Measurements from ENCODE around the gene SORCS3.

Gene SORCS3

DNA sequence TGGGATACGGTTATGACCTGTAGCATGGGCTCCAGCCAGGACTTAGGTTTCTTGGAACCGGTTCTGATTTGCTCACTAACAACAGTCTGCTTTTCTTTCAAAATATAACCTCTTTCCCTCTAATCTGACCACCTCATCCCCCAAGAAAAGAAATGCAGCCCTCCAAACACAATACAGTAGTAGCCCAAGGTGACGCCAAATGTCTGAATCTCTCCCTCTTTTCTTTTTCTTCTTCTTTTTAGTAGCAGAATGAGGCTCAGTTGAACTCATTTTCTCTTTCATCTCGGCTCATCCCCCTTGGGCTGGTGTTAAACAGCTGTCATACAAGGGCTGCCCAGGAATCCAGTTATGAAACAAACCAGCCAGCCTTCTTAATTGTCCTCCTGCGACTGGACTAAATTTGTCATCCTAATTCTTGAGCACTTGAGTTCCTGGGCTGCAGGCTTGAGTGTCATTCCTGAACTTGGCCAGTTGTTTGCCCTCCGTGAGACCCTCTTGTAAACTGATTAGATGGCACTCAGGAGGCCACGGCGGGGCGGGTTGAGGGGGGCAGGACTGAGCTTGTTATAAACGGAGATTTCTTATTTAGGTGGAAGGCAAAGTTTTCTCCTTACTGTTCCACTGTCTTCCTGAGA lies 94.8 kb downstream of the SORCS3 start:
- TF ChIP-seq, protein P1, sequence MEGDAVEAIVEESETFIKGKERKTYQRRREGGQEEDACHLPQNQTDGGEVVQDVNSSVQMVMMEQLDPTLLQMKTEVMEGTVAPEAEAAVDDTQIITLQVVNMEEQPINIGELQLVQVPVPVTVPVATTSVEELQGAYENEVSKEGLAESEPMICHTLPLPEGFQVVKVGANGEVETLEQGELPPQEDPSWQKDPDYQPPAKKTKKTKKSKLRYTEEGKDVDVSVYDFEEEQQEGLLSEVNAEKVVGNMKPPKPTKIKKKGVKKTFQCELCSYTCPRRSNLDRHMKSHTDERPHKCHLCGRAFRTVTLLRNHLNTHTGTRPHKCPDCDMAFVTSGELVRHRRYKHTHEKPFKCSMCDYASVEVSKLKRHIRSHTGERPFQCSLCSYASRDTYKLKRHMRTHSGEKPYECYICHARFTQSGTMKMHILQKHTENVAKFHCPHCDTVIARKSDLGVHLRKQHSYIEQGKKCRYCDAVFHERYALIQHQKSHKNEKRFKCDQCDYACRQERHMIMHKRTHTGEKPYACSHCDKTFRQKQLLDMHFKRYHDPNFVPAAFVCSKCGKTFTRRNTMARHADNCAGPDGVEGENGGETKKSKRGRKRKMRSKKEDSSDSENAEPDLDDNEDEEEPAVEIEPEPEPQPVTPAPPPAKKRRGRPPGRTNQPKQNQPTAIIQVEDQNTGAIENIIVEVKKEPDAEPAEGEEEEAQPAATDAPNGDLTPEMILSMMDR (IDR thresholded peaks at IDR 0.05; ENCODE audit: low read depth, low read length, missing control alignments): no peak

DNA sequence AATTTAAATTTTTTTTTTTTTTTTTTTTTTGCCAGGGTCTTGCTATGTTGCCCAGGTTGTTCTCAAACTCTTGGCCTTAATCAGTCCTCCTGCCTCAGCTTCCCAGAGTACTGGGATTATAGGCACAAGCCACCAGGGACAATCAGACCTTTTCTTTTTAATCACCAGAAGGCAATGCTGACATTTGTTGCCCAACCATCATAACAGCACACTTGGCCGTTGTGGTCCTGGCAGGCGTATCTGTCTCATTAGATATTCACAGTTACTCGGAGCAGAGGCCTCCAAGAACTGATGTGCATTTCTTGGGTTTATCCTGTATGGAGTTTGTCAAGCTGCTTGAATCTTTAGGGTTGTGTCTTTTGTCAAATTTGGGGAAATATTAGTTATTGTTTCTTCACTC lies 100.0 kb downstream of the SORCS3 start:
- TF ChIP-seq, protein P1 (IDR thresholded peaks at IDR 0.05; ENCODE audit: low read depth, low read length, missing control alignments): no peak

More for the DNA sequence above, 94.8 kb downstream of the SORCS3 start:
- no peak overlapping the region for H3K4me3 ChIP-seq (ENCODE audit: low read depth, low read length)
- DNase-seq (ENCODE audit: low read depth): no peak

DNA sequence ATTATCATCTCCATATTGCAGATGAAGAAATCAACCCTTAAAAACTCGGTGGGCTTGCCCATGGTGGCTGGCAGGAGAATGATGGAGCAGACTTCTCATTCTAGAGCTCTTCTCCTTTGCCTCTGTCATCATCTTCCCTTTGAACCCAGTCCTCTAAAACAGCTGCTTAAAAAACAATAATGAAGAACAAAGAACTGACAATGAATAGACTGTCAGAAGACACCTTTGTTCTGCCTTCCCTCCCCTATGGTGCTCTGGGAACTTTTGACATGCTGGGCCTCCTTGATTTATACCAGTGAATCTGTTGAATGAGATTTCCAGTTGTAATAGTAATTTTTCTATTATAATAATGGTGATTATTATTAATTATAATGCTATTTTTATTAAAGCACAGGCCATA lies 103.0 kb downstream of the SORCS3 start:
- H3K4me3 ChIP-seq (ENCODE audit: low read depth, low read length): no peak overlapping the region
- TF ChIP-seq, protein P1 (IDR thresholded peaks at IDR 0.05; ENCODE audit: low read depth, low read length, missing control alignments): no peak
- DNase-seq (ENCODE audit: low read depth): no peak

More for the DNA sequence above, 100.0 kb downstream of the SORCS3 start:
- H3K4me3 ChIP-seq (ENCODE audit: low read depth, low read length): no peak overlapping the region
- no peak for DNase-seq (ENCODE audit: low read depth)

DNA sequence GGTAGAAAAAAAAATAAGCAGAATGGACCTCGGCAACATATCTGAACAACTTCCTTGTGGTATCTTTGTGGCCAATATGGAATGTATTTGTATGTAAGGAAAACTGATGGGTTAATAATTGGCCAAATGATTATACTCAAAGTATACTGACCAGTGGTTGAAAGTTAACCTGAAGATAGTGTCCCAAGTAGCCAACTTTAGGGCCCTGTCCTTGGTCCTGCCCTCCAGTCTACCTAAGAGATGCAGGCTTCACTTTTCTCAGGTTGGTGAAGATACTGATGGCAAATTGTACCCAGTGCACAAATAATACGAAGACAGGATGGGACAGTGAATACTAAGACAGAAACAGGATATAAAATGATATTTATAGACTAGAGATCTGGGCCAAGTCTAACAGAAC lies 109.2 kb downstream of the SORCS3 start:
- DNase-seq (ENCODE audit: low read depth): no peak
- TF ChIP-seq, protein P1 (IDR thresholded peaks at IDR 0.05; ENCODE audit: low read depth, low read length, missing control alignments): no peak
- no peak overlapping the region for H3K4me3 ChIP-seq (ENCODE audit: low read depth, low read length)

DNA sequence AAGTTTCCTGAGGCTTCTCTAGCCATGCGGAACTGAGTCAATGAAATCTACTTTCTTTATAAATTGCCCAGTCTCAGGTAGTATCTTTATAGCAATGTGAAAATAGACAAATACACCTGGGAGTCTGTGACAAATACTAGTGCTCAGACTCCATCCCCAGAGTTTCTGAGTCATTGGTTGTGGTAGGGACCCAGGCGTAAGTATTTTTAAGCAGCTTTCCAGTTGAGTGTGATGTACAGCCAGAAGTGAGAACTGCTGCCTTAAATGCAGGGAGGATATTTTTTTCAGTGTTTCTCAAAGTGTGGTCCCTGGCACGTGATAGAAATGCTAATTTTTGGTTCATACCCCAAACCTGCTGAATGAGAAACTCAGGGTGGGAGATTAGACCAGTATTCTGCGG lies 121.7 kb downstream of the SORCS3 start:
- DNase-seq (ENCODE audit: low read depth): no peak
- TF ChIP-seq, protein P1 (IDR thresholded peaks at IDR 0.05; ENCODE audit: low read depth, low read length, missing control alignments): no peak
- no peak overlapping the region for H3K4me3 ChIP-seq (ENCODE audit: low read depth, low read length)

DNA sequence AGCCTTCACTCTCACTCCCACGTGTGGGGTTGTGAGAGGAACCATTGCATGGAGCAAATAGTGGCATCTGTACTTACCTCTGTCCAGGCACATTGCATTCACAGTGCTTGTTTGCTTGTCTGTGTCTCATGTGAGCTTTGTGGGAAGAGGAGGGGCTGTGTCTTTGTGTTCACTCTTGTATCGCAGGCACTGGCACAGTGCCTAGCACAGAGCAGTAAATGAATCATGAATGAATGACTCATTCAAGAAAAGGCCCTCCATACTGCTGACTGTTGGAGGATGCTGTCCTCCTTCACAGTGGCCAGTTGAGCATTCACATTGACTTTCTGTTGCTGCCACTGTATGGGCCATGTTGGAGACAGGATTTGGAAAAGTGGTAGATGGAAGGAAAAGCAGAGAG lies 125.3 kb downstream of the SORCS3 start:
- TF ChIP-seq, protein P1 (IDR thresholded peaks at IDR 0.05; ENCODE audit: low read depth, low read length, missing control alignments): no peak
- no peak for DNase-seq (ENCODE audit: low read depth)
- no peak overlapping the region for H3K4me3 ChIP-seq (ENCODE audit: low read depth, low read length)

DNA sequence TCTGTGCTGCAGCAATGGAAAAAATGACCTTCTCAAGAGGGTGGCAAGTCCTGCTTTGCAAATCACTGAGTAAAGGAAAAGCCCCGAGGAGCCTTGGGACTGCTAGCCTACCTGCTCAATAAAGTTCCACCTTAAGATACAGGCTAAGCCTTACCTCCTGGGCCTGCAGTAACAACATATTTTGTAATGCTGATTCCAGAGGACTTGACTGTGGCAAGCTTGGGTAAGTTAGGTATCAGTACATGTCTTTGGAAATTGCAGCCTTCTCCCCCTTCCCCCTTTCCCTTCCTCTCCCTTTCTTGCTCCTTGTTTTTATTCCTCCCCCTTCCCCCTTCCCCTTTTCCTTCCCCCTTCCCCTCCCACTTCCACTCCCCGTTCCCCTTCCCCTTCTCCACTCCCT lies 126.2 kb downstream of the SORCS3 start:
- H3K4me3 ChIP-seq (ENCODE audit: low read depth, low read length): no peak overlapping the region
- no peak for DNase-seq (ENCODE audit: low read depth)
- TF ChIP-seq, protein P1 (IDR thresholded peaks at IDR 0.05; ENCODE audit: low read depth, low read length, missing control alignments): no peak

All from GM12864 (cell line).